RCC 7860 (cell line): ENCODE results near the gene NFATC1.

Experiments
- DNase-seq: peaks from one replicate; pipeline ENCODE4 v3.0.0-alpha.2; 2015; ENCODE audit warnings: low spot score
- FAIRE-seq: peaks from 2 replicates; lab custom pipeline; 2012; peaks lifted over from hg19 to GRCh38; lab: Jason Lieb, UNC

NFATC1 gene

DNA sequence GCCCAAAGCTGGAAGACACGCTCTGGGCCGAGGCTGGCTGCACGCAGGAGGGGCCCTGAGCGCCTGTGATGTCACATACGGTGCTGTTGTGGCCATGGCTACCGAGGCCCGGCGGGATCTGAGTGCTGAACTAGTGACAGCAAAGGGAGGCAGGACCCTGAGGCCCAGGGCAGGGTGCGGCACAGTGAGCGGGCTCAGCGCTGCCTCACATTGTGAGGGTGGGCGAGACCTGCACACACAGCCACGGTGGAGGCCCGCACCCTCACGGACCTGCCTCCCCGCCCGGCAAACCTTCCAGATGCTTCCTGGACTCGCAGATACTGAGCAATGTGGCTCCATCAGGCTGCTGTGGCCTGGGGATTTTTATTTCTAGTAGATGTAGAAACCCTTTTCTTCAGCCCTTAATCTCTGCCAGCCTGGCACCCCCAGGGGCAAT, 150.0 kb downstream of the NFATC1 start:
- DNase-seq, result no peak

DNA sequence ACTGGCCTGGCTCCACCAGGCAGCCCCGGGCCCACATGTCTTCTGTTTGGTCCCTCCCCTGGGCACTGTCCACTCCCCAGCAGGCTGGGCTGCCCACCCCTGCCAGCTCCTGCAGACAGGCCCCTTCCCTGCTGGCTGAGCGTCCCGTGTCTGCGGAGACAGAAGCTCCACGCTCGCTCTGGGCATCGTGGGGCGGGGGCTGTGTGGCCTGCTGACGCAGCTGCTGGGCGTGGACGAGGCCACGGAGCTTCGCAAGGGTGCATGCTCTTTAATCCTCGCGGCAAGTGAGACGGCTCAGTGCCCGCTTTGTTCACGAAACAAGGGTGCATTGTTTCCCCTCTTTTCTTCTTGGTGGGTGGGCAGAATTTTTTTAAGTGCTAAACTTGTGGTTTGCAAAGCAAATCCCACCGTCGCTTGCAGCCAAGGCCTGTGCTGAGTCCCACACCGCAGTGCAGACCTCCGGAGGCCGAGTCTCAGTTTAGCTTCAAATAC, 151.1 kb downstream of the NFATC1 start:
- FAIRE-seq, result no peak

More for the DNA sequence above, 150.0 kb downstream of the NFATC1 start:
- FAIRE-seq, result no peak

DNA sequence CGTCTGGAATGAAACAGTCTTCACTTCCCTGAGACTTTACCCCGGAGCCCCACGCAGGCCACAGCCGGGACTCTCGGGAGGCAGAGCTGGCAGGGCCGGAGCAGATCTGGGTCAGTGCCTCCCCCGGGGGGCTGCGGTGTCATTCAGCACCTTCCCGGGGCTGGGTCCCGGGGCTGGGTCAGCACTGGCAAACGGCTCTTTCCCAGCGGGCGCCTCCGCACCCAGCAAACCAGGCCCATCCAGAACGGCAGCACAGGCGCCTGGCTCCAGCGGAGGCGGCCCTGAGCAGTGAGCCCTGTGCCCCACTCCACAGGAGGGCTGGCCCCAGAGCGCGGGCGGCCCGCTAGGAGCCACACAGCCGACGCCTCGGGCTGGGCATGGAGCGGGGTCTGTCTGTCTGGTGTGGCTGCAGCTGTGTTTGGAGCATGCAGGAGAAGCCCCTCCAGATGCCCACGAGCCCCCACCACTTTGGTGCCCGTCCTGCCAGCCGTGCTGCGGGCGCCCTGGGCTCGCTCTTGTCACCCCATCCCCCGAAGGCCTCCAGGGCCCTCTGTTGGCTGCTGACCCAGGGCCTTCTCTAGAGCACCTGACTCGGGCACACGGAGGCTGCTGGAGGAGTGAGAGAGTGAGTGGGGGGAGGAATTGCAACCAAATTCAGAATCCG, 151.8 kb downstream of the NFATC1 start:
- FAIRE-seq (no peak), DNase-seq (no peak)

More for the DNA sequence above, 151.1 kb downstream of the NFATC1 start:
- DNase-seq, result no peak

DNA sequence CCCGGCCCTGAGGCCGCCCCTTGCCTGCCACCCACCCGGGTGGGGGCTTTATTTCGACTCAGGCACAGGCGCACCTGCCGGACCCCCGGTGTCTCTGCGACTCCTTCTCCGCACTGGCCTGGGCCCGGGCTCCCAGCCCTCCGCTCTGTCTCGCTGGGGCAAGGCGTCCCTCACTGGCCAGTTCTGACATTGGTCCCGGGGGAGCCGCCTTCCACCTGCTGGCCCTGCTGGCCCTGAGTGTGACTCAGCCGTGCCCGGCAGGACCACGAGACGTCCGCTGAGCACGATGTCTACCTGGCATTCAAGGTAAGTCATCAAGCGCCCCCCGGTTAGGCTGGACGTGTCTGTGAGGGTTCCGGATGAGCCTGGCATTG, 152.3 kb downstream of the NFATC1 start:
- DNase-seq (no peak), FAIRE-seq (no peak)

DNA sequence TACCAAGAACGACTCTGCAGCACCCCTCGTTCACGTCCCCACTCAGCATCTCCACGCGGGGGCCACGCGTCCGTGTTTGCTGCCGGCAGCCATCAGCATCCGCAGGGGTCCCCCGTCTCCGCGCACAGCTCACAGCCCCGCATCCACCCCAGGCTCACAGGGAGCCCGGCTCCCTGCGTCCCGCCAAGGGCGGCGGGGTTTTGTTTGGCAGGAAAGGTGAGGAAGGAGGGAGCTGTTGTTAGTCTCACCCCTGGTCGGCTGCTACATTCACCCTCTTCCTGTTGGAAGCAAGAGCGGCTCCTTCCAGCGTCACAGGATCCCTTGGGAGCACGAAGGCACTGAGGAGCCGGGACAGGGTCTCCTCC, 152.9 kb downstream of the NFATC1 start:
- DNase-seq, result no peak
- FAIRE-seq, result no peak

DNA sequence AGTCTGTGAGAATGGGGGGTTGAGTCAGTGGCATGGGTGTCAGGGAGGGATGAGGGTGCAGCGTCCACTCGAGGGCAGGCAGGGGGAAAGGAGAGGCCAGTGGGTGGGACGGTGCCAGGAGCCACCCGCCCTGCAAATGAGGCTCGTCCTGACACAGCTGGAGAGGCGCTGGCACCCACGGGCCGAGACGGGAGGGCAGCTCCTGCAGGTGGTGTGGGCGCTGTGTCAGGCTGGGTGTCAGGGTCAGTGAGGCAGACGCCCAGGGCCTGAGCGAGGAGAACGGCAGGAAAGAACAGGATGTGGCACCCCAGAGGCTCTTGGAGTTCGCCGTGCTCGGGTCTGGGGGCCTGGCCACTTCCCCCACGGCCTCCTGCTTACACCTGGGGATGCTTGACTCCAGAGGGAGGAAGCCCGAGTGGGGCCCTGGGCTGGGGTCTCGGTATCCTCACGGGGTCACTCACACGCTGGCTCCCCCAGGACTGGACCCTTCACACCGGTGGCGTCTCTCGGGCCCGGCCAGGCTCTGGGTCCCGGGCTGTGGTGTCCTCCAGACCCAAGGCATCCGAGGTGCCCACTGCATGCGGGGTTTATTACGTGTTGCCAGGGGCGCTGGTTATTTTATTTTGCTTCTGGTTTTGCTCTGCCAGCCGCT, 153.4 kb downstream of the NFATC1 start:
- DNase-seq, result no peak
- FAIRE-seq, result no peak

DNA sequence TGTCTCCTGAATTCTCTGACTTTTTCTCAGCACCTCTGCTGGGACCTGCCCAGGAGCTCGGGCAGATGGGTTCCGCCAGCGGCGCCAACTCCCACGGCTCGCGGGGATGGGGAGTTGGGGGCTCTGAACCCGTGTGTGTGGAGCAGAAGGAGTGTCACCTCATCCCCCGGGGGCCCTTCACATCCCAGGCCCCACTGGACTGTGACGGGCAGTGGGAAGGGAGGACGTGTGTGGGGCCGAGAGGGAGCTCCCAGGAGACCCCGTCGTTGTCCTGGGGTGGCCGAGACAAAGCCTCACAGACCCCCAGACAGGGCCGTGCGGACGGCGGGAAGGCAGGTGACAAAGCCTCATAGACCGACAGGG, 153.9 kb downstream of the NFATC1 start:
- DNase-seq (no peak), FAIRE-seq (no peak)

DNA sequence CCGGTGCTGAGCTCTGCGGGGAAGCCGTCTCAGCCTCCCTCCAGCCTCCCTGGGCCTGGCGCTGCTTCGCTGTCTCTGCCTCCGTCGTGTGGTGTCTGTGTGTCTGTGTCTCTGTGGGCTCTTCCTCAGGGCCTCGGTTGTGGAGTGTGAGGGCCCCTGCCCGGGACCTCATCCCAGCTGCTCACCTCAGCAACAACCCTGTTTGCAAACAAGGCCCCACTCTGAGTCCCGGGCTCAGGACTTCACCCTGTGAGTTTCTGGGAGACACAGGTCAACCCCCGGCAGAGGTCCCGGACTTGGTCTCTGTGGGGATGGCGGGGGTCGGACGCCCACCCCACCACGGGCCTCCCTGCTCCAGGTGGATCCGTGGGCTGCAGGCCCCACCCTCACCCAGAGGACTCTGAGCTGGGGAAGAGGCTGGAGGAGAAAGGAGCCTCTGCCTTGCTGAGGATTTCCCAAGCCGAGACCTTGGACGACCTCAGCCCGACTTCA, 156.5 kb downstream of the NFATC1 start:
- no peak for DNase-seq
- no peak for FAIRE-seq

DNA sequence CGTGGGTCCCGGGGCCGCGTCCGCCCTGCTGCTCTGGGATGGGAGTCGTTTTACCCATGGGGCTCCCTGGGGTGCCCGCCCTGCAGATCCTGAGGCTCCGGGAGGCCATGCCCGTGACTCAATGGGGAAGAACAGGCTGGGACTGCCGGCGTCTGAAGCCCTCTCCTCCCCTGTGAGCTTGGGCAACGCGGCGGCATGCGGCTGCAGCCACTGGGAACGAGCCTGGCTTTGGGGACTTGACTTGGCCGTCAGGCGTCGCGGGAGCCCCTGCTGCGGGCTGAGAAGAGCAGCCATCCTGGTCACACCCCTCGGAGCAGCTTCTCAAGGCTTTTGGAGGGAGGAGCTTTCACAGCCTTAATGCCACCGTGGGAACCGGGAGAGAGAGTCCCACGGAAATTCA, 157.0 kb downstream of the NFATC1 start:
- FAIRE-seq, result no peak
- DNase-seq, result no peak

DNA sequence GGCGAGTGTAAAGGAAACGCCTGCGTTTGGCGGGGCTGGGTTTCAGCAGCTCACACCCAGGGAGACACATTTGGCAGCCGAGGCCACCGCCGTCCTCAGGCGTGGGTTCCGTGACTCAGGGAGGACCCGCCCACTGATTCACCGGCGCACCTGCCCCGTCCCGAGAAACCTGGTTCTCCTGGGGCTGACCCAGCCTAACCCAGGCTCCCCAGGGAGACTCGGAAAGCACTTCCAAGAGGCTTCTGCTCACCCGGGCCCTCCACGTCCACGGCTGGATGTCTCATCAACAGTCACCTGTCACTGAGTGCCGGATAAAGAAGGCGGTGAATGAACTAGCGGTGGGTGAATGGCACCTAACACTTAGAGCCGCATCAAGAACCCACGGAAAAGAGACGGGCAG, 157.4 kb downstream of the NFATC1 start:
- no peak for DNase-seq
- no peak for FAIRE-seq

DNA sequence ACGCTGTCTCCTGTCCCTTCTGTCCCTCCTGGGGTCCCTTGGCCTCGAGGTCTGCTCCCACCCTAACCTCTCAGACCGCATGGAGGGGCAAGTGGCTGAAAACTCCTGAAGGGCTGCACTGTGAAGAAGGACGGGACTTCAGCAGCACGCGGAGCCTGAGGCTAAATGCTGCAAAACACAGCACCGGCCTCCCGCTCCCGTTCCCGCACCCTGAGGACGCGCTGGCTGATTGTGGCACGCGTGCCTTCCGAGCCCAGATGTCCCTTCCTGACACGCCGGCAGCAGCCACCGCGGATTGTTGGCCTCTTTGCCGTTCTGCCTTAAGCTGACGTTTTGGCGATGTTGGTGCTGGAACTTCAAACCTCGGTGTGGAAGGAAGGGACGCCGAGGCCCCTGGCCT, 158.0 kb downstream of the NFATC1 start:
- FAIRE-seq, result no peak
- no peak for DNase-seq

DNA sequence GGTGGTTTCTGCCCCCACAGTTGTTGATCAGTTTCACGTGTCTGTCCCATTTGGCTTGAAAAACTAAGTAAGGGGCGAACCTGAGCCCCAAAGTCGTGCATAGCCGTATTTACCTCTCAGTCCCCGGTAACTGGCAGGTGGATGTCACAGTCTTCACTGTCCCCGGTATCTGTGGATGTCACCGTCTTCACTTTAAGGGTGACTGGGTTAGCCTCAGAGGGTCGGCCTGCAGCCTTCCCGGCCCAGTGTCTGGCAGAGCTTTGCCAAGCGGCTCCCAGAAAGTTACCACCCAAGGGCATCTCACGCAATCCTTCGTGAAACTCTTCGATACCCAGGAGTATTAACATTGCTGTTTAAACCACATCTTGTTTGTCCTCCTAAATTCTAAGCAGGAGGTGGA, 158.6 kb downstream of the NFATC1 start:
- FAIRE-seq (no peak), DNase-seq (no peak)

DNA sequence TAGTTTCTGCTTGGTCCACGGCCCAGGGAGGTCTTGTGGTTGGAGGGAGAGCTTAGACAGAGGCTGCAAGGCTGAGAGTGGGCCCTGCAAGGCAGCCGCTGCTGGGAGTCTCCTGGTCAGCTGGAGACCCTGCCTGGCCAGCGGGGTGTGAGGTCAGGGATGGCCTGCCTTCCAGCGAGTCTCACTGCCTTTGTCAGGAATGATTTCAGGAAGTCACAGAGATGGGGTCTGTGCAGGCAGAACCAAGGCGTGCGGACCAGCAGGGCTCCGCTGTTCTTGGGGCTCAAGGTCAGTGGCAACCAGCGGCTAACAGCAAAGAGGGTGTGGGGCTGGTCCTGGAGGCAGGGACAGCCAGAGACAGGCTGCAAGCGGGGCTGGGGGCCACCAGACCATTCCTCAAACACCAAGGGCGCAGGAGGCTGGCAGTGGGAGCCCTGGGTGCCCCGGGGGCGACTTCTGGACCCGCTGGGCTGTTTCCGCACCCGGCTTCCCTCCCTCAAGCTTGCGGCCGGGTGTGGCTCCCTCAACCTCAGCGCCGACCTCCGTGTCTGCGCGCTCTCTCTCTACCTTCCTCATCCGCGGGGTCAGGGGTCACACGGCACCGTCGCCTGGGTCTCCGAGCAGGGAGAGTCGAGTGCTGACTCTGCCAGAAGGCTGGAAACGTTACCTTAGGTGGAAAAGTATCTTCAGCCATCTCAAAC, 159.4 kb downstream of the NFATC1 start:
- FAIRE-seq (no peak), DNase-seq (no peak)

DNA sequence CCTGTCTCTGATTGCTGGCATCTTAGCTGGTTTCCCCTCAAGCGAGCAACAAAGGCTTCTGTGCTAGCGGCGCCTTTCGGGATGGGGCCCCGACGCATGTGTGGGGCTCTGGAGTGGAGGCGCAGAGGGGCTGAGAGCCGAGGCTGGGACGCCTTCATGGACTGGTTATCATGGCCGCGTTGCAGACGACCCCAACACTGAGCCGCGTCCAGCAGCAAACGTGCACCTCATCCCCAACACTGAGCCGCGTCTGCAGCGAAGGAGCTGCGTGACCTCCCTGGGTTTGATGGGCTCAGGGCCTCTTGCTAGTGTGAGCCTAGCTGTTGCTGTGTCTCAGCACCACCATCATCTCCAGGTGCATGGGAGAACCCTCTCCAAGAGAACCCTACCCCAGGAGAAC, 160.2 kb downstream of the NFATC1 start:
- DNase-seq (no peak), FAIRE-seq (no peak)

DNA sequence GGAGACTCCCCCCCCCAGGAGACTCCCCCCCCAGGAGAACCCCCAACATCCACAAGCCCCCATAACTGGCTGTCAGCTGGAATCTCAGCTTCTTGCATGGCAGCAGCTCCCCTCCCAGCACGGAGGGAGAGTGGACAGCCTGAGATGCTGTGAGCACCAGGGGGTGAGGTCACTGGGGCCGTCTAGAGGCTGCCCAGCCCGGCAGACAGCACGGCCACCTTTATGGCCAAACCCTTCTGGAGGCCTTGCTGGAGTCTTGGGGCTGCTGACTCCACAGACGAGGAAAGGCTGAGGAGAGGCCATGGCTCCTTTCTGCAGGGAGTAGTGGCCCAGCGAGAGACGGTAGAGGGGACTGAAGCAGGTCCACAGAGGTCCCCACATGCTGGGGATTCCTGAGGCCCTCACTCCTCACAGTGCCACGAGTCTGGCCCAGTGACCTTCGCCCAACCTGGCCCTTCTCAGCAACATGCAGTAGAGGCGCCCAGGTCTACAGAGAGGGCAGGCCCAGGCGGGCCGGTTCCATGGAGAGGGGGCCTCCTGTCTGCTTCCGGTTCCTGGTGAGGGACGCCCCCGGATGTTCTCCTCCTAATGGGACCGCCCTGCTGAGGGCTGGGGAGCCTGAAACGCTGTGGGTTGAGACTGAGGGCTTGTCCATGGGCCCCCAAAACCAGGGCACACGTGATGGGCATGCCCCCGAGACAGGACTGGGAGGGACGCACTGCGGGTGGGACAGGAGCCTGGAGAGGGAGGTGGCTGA, 161.3 kb downstream of the NFATC1 start:
- no peak for DNase-seq
- FAIRE-seq, result no peak

DNA sequence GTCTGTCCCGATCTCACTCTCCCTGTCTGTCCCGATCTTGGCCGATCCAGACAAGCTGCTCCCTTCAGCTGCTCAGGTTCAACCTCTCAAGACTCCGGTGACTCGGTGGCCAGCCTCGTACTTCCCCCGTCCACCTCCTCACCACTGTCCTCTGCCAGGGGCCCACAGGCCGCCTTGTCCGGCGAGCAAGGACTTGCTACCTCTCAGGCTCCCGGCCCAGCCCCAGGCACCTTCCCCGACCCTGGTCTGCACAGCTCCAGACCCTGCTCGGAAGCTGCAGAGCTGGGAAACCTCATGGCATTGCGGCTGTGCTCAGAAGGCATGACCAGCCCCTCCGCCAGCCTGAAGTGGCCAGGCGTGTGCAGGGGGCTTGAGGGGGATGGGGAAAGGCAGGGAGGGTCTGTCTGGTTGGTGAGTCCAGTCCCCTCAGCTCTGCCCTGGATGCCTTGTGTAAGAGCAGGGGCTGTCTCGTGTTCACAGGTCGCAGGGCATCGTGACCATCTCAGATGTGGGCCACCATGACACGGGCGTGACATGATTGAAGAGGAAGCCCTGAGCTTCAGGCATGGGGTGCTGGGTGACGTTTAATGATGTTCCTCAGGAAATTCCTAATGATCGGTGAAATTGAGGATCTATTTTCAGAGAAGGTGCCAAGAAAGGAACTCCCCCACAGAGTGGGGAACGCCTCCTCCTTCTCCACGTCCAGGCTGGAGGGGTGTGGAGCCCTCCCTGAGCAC, 162.6 kb downstream of the NFATC1 start:
- FAIRE-seq, result no peak

DNA sequence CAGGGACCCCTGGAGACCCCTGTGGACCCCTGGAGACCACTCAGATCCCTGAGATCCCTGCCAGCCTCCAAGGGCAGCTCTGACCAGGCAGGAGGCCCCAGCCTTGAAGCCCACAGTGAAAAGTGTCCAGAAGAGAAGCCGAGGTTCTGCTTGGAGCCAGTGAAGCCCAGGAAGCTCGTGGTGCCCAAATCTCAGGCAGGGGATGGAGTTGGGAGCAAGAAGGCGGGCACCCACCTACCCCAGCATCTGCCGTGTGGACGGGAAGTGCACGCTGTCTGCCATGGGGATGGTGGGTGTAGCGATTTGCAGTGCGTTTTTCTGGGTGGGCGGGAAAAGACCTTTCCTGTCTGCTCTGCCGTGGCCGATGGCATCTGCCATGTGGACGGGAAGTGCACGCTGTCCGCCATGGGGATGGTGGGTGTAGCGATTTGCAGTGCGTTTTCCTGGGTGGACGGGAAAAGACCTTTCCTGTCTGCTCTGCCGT, 163.2 kb downstream of the NFATC1 start:
- no peak for DNase-seq
- FAIRE-seq, result no peak

More for the DNA sequence above, 162.6 kb downstream of the NFATC1 start:
- no peak for DNase-seq

DNA sequence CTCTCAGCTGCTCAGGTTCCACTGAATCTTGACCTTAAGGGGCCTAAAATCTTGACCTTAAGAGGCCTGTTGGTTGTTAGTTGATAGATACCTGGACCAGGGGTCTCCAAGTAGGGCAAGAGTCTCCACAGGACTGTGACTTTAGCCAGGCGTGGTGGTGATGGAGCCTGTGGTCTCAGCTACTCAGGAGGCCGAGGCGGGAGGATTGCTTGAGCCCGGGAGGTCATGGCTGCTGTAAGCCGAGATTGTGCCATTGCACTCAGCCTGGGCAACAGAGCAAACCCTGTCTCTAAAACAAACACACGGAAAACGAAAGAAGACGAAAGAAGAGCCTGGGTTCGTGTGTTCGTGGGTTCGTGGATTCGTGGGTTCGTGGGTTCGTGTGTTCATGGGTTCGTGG, 163.7 kb downstream of the NFATC1 start:
- FAIRE-seq, result no peak
- no peak for DNase-seq

DNA sequence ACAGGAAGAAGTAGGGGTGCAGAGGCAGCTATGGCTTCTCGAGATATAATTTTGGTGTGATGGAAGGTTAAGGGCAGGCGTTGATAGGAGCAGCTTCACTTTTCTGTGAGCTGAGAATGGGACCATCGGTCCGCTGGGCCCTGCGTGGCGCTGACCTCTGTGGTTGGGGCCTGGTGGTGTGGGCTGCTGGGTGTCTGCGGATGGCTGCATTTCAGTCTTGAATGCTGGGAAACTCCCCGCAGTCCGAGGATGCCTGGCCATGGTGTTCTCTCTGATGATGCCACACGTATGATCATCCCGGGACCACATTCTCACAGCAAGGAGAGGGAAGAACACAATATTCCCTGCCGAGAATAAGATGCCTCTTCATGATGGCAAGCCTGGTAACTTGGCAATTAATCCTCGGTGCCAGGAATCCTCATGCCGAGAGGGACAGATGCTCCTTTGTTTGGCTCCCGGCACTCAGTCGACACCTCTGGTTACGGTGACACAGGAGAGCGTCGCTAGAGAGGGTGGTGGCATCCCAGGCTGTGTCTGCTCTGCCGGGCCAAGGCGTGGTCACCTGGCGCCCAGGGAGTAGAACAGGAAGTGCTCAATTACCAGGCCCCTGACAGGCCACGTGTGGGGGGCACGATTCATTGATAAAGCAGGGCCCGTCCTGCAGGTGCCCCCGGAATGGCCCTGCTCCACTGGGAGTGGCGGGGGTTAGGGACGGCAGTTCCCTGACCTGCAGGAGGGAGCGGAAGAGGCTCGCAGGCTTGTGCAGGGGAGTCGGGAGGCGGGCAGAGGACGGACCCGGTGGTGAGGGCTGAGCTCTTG, 164.5 kb downstream of the NFATC1 start:
- no peak for DNase-seq
- no peak for FAIRE-seq

DNA sequence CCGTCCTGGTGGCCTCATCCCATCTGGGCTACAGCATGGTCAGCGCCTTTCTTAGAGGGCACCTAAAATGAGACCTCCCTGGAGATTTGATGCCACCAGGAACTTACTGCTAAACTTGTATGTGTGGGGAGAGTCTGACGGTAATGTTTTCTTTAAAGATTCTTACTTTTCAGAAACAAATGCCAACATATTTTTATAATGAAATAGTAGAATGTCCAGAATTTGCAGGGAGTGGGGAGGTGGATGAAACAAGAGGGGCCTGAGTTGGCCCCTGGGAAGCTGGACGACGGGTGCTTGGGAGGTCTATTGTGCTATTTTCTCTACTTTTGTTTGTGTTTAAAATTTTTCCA, 165.1 kb downstream of the NFATC1 start:
- DNase-seq (no peak), FAIRE-seq (no peak)
